Cardiac muscle cell (in vitro differentiated cells and primary cell): Measurements from ENCODE around the gene CDCA3. TPM values are rescaled to one million over a fixed set of nuclear protein-coding genes. Genes with fewer than 3 reads are reported as not detected.
A peak's percentile ranks its signal among the peaks of the same experiment; 100 is the strongest.
"Not testable (repeated sequence)": the region's sequence is repeated elsewhere in the genome, so short reads cannot be mapped to it uniquely, and the experiment has no call there.

ENCODE experiments used
- DNase-seq, 2 donors: peaks; one replicate each; pipeline versions ENCODE4 v3.0.0 to v3.0.0-alpha.2; 2010 to 2017; ENCODE audit warnings: low read depth in 1 of 2, low spot score in 1 of 2
- H3K27ac ChIP-seq: fragments of 200-600 bp; sonication (generic); 2 replicates; pipeline ENCODE4 v1.5.1; 2016
- H3K27me3 ChIP-seq: fragments of 200-600 bp; sonication (generic); 2 replicates; pipeline ENCODE4 v1.6.0; 2016; ENCODE audit warnings: control low read depth
- H3K36me3 ChIP-seq: fragments of 200-600 bp; sonication (generic); 2 replicates; pipeline ENCODE4 v1.5.1; 2016; ENCODE audit warnings: control low read depth
- H3K4me1 ChIP-seq: fragments of 200-600 bp; sonication (generic); 2 replicates; pipeline ENCODE4 v1.8.1; 2017; ENCODE audit warnings: low read depth, mild to moderate bottlenecking, mixed run types
- H3K4me3 ChIP-seq: fragments of 200-600 bp; sonication (generic); 2 replicates; pipeline ENCODE4 v1.5.1; 2016; ENCODE audit warnings: mild to moderate bottlenecking
- H3K9me3 ChIP-seq: fragments of 200-600 bp; sonication (generic); 2 replicates; pipeline ENCODE4 v1.5.1; 2017; ENCODE audit warnings: low read depth, mild to moderate bottlenecking, control low read depth
- polyA plus RNA-seq: library from polyadenylated mRNA; unstranded; fragments of >200 nt; fragmentation: Nextera tagmentation; extraction: Ambion mirVana; gene quantifications from 2 replicates; pipeline ENCODE4 v1.2.1, GENCODE V29; 2016
- total RNA-seq: library from RNA; depleted of rRNA; stranded (reverse); fragments of >200 nt; gene quantifications from 2 replicates; pipeline ENCODE4 v1.2.3, GENCODE V29; 2016
- TF ChIP-seq, protein P1 (sequence below): IDR thresholded peaks from 2 replicates; pipeline ENCODE4 v1.5.1; 2012; ENCODE audit warnings: low read depth, mild to moderate bottlenecking, low read length

The CDCA3 gene
- total and polyA plus RNA-seq, 2 experiments from 2014 or later = 10.4 to 42.8 TPM

DNA sequence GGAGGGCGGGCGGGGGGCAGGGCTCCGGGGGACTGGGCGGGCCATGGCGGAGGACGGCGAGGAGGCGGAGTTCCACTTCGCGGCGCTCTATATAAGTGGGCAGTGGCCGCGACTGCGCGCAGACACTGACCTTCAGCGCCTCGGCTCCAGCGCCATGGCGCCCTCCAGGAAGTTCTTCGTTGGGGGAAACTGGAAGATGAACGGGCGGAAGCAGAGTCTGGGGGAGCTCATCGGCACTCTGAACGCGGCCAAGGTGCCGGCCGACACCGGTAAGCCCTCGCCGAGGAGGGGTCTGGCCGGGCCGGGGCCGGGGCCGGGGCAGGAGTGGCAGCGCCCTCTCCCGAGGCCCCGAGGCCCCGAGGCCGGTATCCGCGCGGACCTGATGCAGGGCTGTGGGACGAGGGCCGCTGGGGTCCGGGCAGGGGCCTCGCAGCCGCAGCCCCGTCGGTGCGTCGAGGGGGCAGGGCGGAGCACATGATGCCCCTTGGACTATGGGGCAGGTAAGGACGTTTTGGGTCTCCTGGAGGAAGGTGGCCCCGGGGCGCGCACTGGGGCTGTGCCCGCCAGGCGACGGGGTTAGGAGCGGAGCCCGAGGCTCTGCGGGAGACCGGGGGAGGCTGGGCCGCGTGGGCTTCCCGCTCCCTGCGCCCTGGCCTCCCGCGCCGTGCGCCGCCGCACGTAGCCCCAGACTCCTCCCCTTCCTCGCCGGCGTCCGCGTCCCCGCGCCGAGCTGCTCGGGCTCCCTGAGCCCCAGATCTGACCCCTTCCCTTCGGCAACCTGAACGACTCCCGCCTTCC lies 16.5 kb upstream of the CDCA3 start, which contains the start of gene TPI1:
Gene TPI1, plus strand, starts transcription at position 119 of the 798 bp plus-strand sequence. Its CDS starts 36 bp downstream, at position 155.
- peak; percentile 84 to 89 for DNase-seq
- Histone ChIP-seq H3K4me1 (peaks cover 7% of the 10 kb centered on the region), H3K27me3 (no peaks in the 10 kb centered on the region), H3K4me3 (peak within 1 kb of the TSS; percentile 97), H3K36me3 (peaks cover 46% of the 10 kb centered on the region), H3K27ac (peak within 1 kb of the TSS; percentile 86), H3K9me3 (no peaks in the 10 kb centered on the region)
- TF ChIP-seq, protein P1, sequence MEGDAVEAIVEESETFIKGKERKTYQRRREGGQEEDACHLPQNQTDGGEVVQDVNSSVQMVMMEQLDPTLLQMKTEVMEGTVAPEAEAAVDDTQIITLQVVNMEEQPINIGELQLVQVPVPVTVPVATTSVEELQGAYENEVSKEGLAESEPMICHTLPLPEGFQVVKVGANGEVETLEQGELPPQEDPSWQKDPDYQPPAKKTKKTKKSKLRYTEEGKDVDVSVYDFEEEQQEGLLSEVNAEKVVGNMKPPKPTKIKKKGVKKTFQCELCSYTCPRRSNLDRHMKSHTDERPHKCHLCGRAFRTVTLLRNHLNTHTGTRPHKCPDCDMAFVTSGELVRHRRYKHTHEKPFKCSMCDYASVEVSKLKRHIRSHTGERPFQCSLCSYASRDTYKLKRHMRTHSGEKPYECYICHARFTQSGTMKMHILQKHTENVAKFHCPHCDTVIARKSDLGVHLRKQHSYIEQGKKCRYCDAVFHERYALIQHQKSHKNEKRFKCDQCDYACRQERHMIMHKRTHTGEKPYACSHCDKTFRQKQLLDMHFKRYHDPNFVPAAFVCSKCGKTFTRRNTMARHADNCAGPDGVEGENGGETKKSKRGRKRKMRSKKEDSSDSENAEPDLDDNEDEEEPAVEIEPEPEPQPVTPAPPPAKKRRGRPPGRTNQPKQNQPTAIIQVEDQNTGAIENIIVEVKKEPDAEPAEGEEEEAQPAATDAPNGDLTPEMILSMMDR = peak; percentile 8

DNA sequence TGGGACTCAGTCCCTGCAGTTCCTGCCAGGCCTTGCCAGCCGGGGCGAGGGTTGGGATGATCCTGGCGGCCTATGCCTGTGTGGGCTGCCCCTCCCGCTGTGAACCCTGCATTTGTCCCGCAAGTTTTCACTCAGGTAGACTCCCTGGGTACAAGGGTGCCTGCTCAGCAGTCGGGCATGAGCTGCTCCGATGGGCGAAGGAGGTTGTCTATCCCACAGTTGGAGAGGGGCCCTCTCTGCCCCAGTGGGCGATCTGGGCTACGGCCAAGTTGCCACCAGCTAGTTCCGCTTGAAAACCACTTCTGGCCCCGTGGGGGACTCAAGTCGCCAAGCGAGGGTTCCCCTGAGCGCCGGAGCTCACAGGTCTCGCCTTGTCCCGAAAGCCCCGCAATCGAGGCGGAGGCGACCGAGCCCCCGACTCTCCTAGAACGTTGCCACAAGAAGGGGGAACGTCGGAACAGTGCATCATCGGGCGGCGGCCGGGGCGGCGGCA lies 15.9 kb upstream of the CDCA3 start:
- no peak for DNase-seq
- Histone ChIP-seq H3K4me3 (peak overlapping the region; percentile 97), H3K9me3 (no peaks in the 10 kb centered on the region), H3K36me3 (peaks cover 50% of the 10 kb centered on the region), H3K27ac (no peak overlapping the region), H3K4me1 (peaks cover 7% of the 10 kb centered on the region), H3K27me3 (no peaks in the 10 kb centered on the region)
- TF ChIP-seq, protein P1 = no peak

GRCh38 chr12:6866163-6866919 lies 15.3 kb upstream of the CDCA3 start:
- TF ChIP-seq, protein P1 = no peak
- Histone ChIP-seq H3K36me3 (peaks cover 50% of the 10 kb centered on the region), H3K4me3 (no peak overlapping the region), H3K27me3 (no peaks in the 10 kb centered on the region), H3K9me3 (no peaks in the 10 kb centered on the region), H3K27ac (no peak overlapping the region), H3K4me1 (peaks cover 7% of the 10 kb centered on the region)
- no peak for DNase-seq

GRCh38 chr12:6865307-6865706 lies 14.2 kb upstream of the CDCA3 start:
- peaks cover 51% of the 10 kb centered on the region for H3K36me3 ChIP-seq
- not testable (repeated sequence) for H3K4me3 ChIP-seq, H3K27me3 ChIP-seq, H3K27ac ChIP-seq, DNase-seq, H3K4me1 ChIP-seq, H3K9me3 ChIP-seq

DNA sequence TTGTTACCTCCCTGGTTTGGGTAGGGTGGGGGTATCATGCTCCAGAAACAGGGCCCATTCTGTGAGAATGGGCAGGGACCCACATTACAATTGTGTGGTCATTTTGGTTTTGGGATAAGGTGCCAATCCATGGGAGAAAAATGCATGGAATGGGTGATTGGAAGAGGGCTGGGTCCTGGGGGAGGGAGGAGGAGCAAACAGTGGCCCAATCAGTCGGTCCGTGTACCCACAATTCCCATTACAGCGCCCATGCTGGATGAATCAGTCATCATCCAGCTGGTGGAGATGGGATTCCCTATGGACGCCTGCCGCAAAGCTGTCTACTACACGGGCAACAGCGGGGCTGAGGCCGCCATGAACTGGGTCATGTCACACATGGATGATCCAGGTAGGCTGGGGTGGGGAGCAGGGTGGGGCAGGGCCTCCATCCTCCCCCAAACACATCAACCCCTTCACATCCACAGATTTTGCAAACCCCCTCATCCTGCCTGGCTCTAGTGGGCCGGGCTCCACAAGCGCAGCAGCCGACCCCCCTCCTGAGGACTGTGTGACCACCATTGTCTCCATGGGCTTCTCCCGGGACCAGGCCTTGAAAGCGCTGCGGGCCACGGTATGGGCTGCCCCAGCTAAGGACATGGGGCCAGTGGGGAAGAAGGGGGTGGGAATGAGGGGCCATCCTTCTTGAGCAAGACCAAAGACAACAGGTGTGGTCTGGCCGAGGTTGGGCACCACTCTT lies 12.7 kb upstream of the CDCA3 start:
- Histone ChIP-seq H3K27me3 (no peaks in the 10 kb centered on the region), H3K4me1 (peaks cover 1% of the 10 kb centered on the region), H3K27ac (no peak overlapping the region), H3K9me3 (no peaks in the 10 kb centered on the region), H3K36me3 (peaks cover 49% of the 10 kb centered on the region), H3K4me3 (no peak overlapping the region)
- DNase-seq = no peak
- TF ChIP-seq, protein P1 = no peak
